Panc1 (cell line): ENCODE measurements around the gene CHD6. TPM values are rescaled to one million over a fixed set of nuclear protein-coding genes. Genes with fewer than 3 reads are reported as not detected.
A peak's percentile ranks its signal among the peaks of the same experiment; 100 is the strongest.

Source experiments
- ATAC-seq: fragments of 200-7000 bp; cut with Tn5 transposase; 2 replicates; pipeline ENCODE4 v1.9.1; 2020; ENCODE audit warnings: mild to moderate bottlenecking, moderate library complexity
- BruUV-seq: library from RNA; stranded (reverse); fragments of 400-500 nt; replicated peaks from 2 replicates; lab custom pipeline; 2021; lab: Mats Ljungman, UMichigan
- CTCF ChIA-PET: fragments of 300-600 bp; sonication (Branson Sonifier 250); formaldehyde crosslinking; loops from one replicate; lab custom pipeline; 2022; ENCODE audit warnings: antibody characterized with exemption; lab: Charles Lee
- POLR2A ChIA-PET: fragments of 300-600 bp; sonication (Branson Sonifier 250); formaldehyde crosslinking; loops from one replicate; lab custom pipeline; 2022; ENCODE audit warnings: antibody characterized with exemption; lab: Charles Lee
- DNase-seq: peaks from one replicate; pipeline ENCODE4 v3.0.0-alpha.2; 2010; ENCODE audit warnings: low read depth, low spot score
- H3K27ac ChIP-seq: 2 replicates; pipeline ENCODE4 v1.5.1; 2011; ENCODE audit warnings: mild to moderate bottlenecking, low read length, inconsistent platforms
- H3K27me3 ChIP-seq: fragments of 200-500 bp; sonication (Bioruptor generic); 2 replicates; pipeline ENCODE4 v1.6.0; 2014; ENCODE audit warnings: low read length, inconsistent platforms; ENCODE audit not compliant: control insufficient read depth, insufficient read depth
- H3K36me3 ChIP-seq: fragments of 200-500 bp; sonication (Bioruptor generic); 2 replicates; pipeline ENCODE4 v1.5.1; 2014; ENCODE audit warnings: inconsistent platforms, mild to moderate bottlenecking, low read length, moderate library complexity; ENCODE audit not compliant: control insufficient read depth, insufficient read depth
- H3K4me1 ChIP-seq: 2 replicates; pipeline ENCODE4 v1.5.1; 2011; ENCODE audit warnings: inconsistent platforms, mild to moderate bottlenecking, low read length, moderate library complexity; ENCODE audit not compliant: control insufficient read depth, insufficient read depth
- H3K4me3 ChIP-seq, 2 experiments: 2 replicates each; pipeline ENCODE4 v1.5.1; 2011 to 2012; ENCODE audit warnings: low read depth in 2 of 2, low read length in 2 of 2, mild to moderate bottlenecking in 2 of 2, inconsistent platforms in 1 of 2, moderate library complexity in 1 of 2
- H3K9me3 ChIP-seq: fragments of 200-500 bp; sonication (Bioruptor generic); 2 replicates; pipeline ENCODE4 v1.5.1; 2014; ENCODE audit warnings: low read depth, mild to moderate bottlenecking, inconsistent platforms, low read length, moderate library complexity; ENCODE audit not compliant: control insufficient read depth, insufficient read depth
- CTCF ChIP-seq: fragments of 450-650 bp; IDR thresholded peaks from 2 replicates; pipeline ENCODE4 v1.5.1; 2017; ENCODE audit warnings: mild to moderate bottlenecking
- POLR2AphosphoS5 ChIP-seq: IDR thresholded peaks from 2 replicates; pipeline ENCODE4 v1.6.1; 2012; ENCODE audit warnings: mild to moderate bottlenecking, low read depth, low read length, moderate library complexity
- REST ChIP-seq, 2 experiments: IDR thresholded peaks; 2 replicates each; pipeline ENCODE4 v1.6.1; 2011 to 2012; ENCODE audit warnings: low read depth in 2 of 2, control low read depth in 1 of 2, low read length in 1 of 2, mild to moderate bottlenecking in 1 of 2, moderate library complexity in 1 of 2; ENCODE audit not compliant: insufficient read depth in 1 of 2
- SIN3A ChIP-seq: IDR thresholded peaks from 2 replicates; pipeline ENCODE4 v1.6.1; 2012; ENCODE audit warnings: low read depth, mild to moderate bottlenecking, low read length, moderate library complexity, borderline replicate concordance; ENCODE audit not compliant: insufficient read depth
- TCF7L2 ChIP-seq: IDR thresholded peaks from 2 replicates; pipeline ENCODE4 v1.6.1; 2011; ENCODE audit warnings: mild to moderate bottlenecking, low read depth, low read length, inconsistent platforms
- in situ Hi-C: cut with HindIII; loops from 2 replicates; pipeline ENCODE4 v1.10.0; 2016; ENCODE audit warnings: low sequenced_read_pairs, low pct_unique_long_range_greater_than_20kb
- intact Hi-C: fragments of 100-400 bp; cut with micrococcal nuclease; formaldehyde crosslinking; loops from one replicate; pipeline ENCODE4 v1.10.0; 2022; ENCODE audit not compliant: unreplicated experiment
- total RNA-seq: library from RNA; stranded (reverse); gene quantifications from one replicate; pipeline ENCODE4 v1.2.1, GENCODE V29; 2021; ENCODE audit not compliant: unreplicated experiment

The CHD6 gene
- total RNA-seq, 1 experiment from 2014 or later, result 21.3 TPM

GRCh38 chr20:41559658-41560057 lies 58.5 kb downstream of the CHD6 start:
- BruUV-seq, result TSS peak; percentile 19
- POLR2A ChIA-PET, result no interaction called here
- no peaks in the 10 kb centered on the region for H3K9me3 ChIP-seq
- H3K4me1 ChIP-seq, result no peaks in the 10 kb centered on the region
- no peak overlapping the region for H3K27ac ChIP-seq
- in situ Hi-C loops (no loop called here), intact Hi-C loops (no loop called here)
- no peak overlapping the region for H3K4me3 ChIP-seq
- DNase-seq (no peak), ATAC-seq (no peak)
- H3K36me3 ChIP-seq, result no peaks in the 10 kb centered on the region
- CTCF ChIA-PET, result no interaction called here
- no peak for TF ChIP-seq CTCF
- TF ChIP-seq POLR2AphosphoS5, result no peak
- TF ChIP-seq TCF7L2, result no peak
- TF ChIP-seq SIN3A, result no peak
- no peak for TF ChIP-seq REST (IDR thresholded peaks at IDR 0.05; ENCODE audit: insufficient read depth in 1 of 2, low read depth in 2 of 2, low read length in 1 of 2)
- no peaks in the 10 kb centered on the region for H3K27me3 ChIP-seq

- CTCF ChIA-PET, result no interaction called here
- in situ Hi-C loops (no loop called here), intact Hi-C loops (no loop called here)
- ATAC-seq (no peak), DNase-seq (no peak)
- BruUV-seq, result no TSS peak
- H3K36me3 ChIP-seq, result no peaks in the 10 kb centered on the region
- POLR2A ChIA-PET, result no interaction called here
- H3K27me3 ChIP-seq, result no peaks in the 10 kb centered on the region
- TF ChIP-seq SIN3A, result no peak
- no peak overlapping the region for H3K4me3 ChIP-seq
- no peaks in the 10 kb centered on the region for H3K4me1 ChIP-seq
- H3K27ac ChIP-seq, result no peak overlapping the region
- H3K9me3 ChIP-seq, result no peaks in the 10 kb centered on the region
Observed at GRCh38 chr20:41553142-41553879, 64.9 kb downstream of the CHD6 start.

- in situ Hi-C loops (no loop called here), intact Hi-C loops (no loop called here)
- H3K9me3 ChIP-seq, result no peaks in the 10 kb centered on the region
- DNase-seq (no peak), ATAC-seq (no peak)
- H3K36me3 ChIP-seq, result no peaks in the 10 kb centered on the region
- no peaks in the 10 kb centered on the region for H3K27me3 ChIP-seq
- no TSS peak for BruUV-seq
- no peak overlapping the region for H3K27ac ChIP-seq
- no peak overlapping the region for H3K4me3 ChIP-seq
- no peaks in the 10 kb centered on the region for H3K4me1 ChIP-seq
- POLR2A ChIA-PET, result no interaction called here
- CTCF ChIA-PET, result no interaction called here
- TF ChIP-seq POLR2AphosphoS5, result no peak
- TF ChIP-seq REST (IDR thresholded peaks at IDR 0.05; ENCODE audit: insufficient read depth in 1 of 2, low read depth in 2 of 2, low read length in 1 of 2), result no peak
- no peak for TF ChIP-seq SIN3A
- TF ChIP-seq CTCF, result no peak
- no peak for TF ChIP-seq TCF7L2
Observed at GRCh38 chr20:41552295-41553068, 65.7 kb downstream of the CHD6 start.
